Spleen (tissue), 3 donors: ENCODE measurements around the gene ZIC1.

Experiments used
- POLR2A ChIP-seq, 3 donors: fragments of 450-650 bp; IDR thresholded peaks; one replicate each; pipeline ENCODE4 v1.5.1; 2017; ENCODE audit warnings: antibody characterized with exemption in 3 of 3, mild to moderate bottlenecking in 1 of 3
- POLR2AphosphoS5 ChIP-seq, 3 donors: sonication (generic); formaldehyde crosslinking; IDR thresholded peaks; one replicate each; pipeline ENCODE4 v1.5.1; 2017; ENCODE audit warnings: antibody characterized with exemption in 3 of 3

DNA sequence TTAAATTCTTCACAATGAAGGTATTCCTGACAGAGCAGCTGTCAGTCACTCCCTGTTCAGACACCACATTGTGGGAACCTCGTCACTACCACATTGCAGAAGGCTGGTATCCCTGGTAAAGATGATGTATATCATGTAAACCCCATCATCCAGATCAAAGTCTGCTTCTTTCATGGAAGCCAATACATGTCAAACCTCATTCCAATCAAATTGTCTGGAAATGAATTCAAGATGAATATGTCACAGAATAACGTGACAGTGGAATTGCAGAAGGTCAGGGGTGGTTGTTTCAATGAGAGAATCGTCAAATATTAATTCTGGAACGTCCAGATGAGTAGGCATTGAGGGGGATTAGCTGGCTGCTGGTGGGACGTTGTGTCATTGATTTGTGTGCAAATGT, 7.0 kb upstream of the ZIC1 start:
- TF ChIP-seq POLR2AphosphoS5 (IDR thresholded peaks at IDR 0.05): no peak
- TF ChIP-seq POLR2A (IDR thresholded peaks at IDR 0.05): no peak
